KMS-11 (cell line): ENCODE measurements around the gene AKAP13.
A peak's percentile ranks its signal among the peaks of the same experiment; 100 is the strongest.

ENCODE experiments used
- H2AFZ ChIP-seq: fragments of 200-600 bp; sonication (generic); 2 replicates; pipeline ENCODE4 v1.6.1; 2016; ENCODE audit warnings: antibody characterized with exemption, mixed run types, low read depth
- H3K27ac ChIP-seq: fragments of 200-600 bp; sonication (generic); 2 replicates; pipeline ENCODE4 v1.6.1; 2016; ENCODE audit warnings: mild to moderate bottlenecking, mixed run types
- H3K27me3 ChIP-seq: fragments of 200-600 bp; sonication (generic); 2 replicates; pipeline ENCODE4 v1.6.1; 2017; ENCODE audit warnings: mild to moderate bottlenecking, low read depth, mixed run types, moderate library complexity; ENCODE audit not compliant: insufficient read depth
- H3K36me3 ChIP-seq: fragments of 200-600 bp; sonication (generic); 2 replicates; pipeline ENCODE4 v1.6.1; 2017; ENCODE audit warnings: mild to moderate bottlenecking, mixed run types; ENCODE audit not compliant: insufficient read depth
- H3K4me1 ChIP-seq: fragments of 200-600 bp; sonication (generic); 2 replicates; pipeline ENCODE4 v1.6.1; 2016; ENCODE audit warnings: mild to moderate bottlenecking, low read depth, mixed run types; ENCODE audit not compliant: poor library complexity, severe bottlenecking
- H3K4me2 ChIP-seq: fragments of 200-600 bp; sonication (generic); 2 replicates; pipeline ENCODE4 v1.7.0; 2016; ENCODE audit warnings: mild to moderate bottlenecking, mixed run types
- H3K4me3 ChIP-seq: fragments of 200-600 bp; sonication (generic); IDR thresholded peaks from 2 replicates; pipeline ENCODE4 v1.6.1; 2017; ENCODE audit warnings: low read depth, low read length, mixed read lengths; ENCODE audit not compliant: insufficient read depth
- H3K79me2 ChIP-seq: fragments of 200-600 bp; sonication (generic); 2 replicates; pipeline ENCODE4 v1.6.1; 2016; ENCODE audit warnings: low read depth, mixed run types; ENCODE audit not compliant: insufficient read depth
- H3K9ac ChIP-seq: fragments of 200-600 bp; sonication (generic); 2 replicates; pipeline ENCODE4 v1.6.1; 2016; ENCODE audit warnings: mild to moderate bottlenecking, mixed run types
- H4K20me1 ChIP-seq: fragments of 200-600 bp; sonication (generic); 2 replicates; pipeline ENCODE4 v1.6.1; 2016; ENCODE audit warnings: mild to moderate bottlenecking, mixed run types; ENCODE audit not compliant: insufficient read depth
- CTCF ChIP-seq: fragments of 200-600 bp; sonication (generic); conservative IDR thresholded peaks from 2 replicates; pipeline ENCODE4 v1.6.1; 2017; ENCODE audit warnings: low read depth, mild to moderate bottlenecking, antibody characterized with exemption, low read length, moderate library complexity, mixed read lengths

AKAP13 gene

GRCh38 chr15:85704066-85704465 lies 323.7 kb downstream of the AKAP13 start:
- H3K27ac ChIP-seq, result peak overlapping the region; percentile 89
- H3K4me2 ChIP-seq, result peak overlapping the region; percentile 56
- H3K27me3 ChIP-seq, result no peaks in the 10 kb centered on the region
- no peaks in the 10 kb centered on the region for H3K79me2 ChIP-seq
- no peak overlapping the region for H2AFZ ChIP-seq
- no peaks in the 10 kb centered on the region for H4K20me1 ChIP-seq
- H3K9ac ChIP-seq, result peak overlapping the region; percentile 65; the same call in 1 of the 2 replicates
- peaks cover 77% of the 10 kb centered on the region for H3K4me1 ChIP-seq
- H3K36me3 ChIP-seq, result no peaks in the 10 kb centered on the region
- no peak overlapping the region for H3K4me3 ChIP-seq
- no peak for TF ChIP-seq CTCF

GRCh38 chr15:85704720-85705429 lies 324.5 kb downstream of the AKAP13 start:
- Histone ChIP-seq H3K9ac (no peak overlapping the region), H3K4me1 (peaks cover 77% of the 10 kb centered on the region), H2AFZ (no peak overlapping the region), H3K4me3 (no peak overlapping the region), H3K27ac (peak overlapping the region; percentile 89; the same call in 1 of the 2 replicates), H3K27me3 (no peaks in the 10 kb centered on the region), H4K20me1 (no peaks in the 10 kb centered on the region), H3K36me3 (no peaks in the 10 kb centered on the region), H3K4me2 (peak overlapping the region; percentile 56), H3K79me2 (no peaks in the 10 kb centered on the region)
- TF ChIP-seq CTCF, result no peak

- Histone ChIP-seq H3K36me3 (no peaks in the 10 kb centered on the region), H3K9ac (peak overlapping the region; percentile 48), H2AFZ (no peak overlapping the region), H3K4me2 (peak overlapping the region; percentile 94), H3K27ac (peak overlapping the region; percentile 65), H3K79me2 (no peaks in the 10 kb centered on the region), H4K20me1 (no peaks in the 10 kb centered on the region), H3K27me3 (no peaks in the 10 kb centered on the region), H3K4me3 (no peak overlapping the region), H3K4me1 (peaks cover 67% of the 10 kb centered on the region)
- no peak for TF ChIP-seq CTCF
These were observed 326.5 kb downstream of the AKAP13 start for GRCh38 chr15:85706779-85707518.

- no peaks in the 10 kb centered on the region for H3K36me3 ChIP-seq
- H3K4me2 ChIP-seq, result peak overlapping the region; percentile 94
- peak overlapping the region; percentile 65 for H3K27ac ChIP-seq
- no peak for TF ChIP-seq CTCF
- peak overlapping the region; percentile 48 for H3K9ac ChIP-seq
- no peak overlapping the region for H3K4me3 ChIP-seq
- peaks cover 60% of the 10 kb centered on the region for H3K4me1 ChIP-seq
- 0 out of 2 replicates have a peak overlapping the region, but pooled peaks have one; percentile 1 for H2AFZ ChIP-seq
- H4K20me1 ChIP-seq, result no peaks in the 10 kb centered on the region
- no peaks in the 10 kb centered on the region for H3K27me3 ChIP-seq
- H3K79me2 ChIP-seq, result no peaks in the 10 kb centered on the region
These were observed 327.3 kb downstream of the AKAP13 start for GRCh38 chr15:85707519-85708338.
